WTC11 (cell line): ENCODE data around the gene GGTLC2.

ENCODE experiments used
- AFF4 ChIP-seq: sonication (generic); formaldehyde crosslinking; IDR thresholded peaks from 2 replicates; pipeline ENCODE4 v1.8.1; 2023; ENCODE audit warnings: mild to moderate bottlenecking, missing genetic modification reagents, borderline replicate concordance
- CTCF ChIP-seq: fragments of 200-600 bp; IDR thresholded peaks from 2 replicates; pipeline ENCODE4 v1.8.0; 2022; ENCODE audit warnings: antibody characterized with exemption
- GABPB1 ChIP-seq: sonication (generic); formaldehyde crosslinking; IDR thresholded peaks from 2 replicates; pipeline ENCODE4 v1.8.1; 2023; ENCODE audit warnings: mild to moderate bottlenecking, missing genetic modification reagents
- JUN ChIP-seq: sonication (generic); formaldehyde crosslinking; IDR thresholded peaks from 2 replicates; pipeline ENCODE4 v1.8.0; 2023; ENCODE audit warnings: mild to moderate bottlenecking, missing genetic modification reagents
- MAX ChIP-seq: sonication (generic); formaldehyde crosslinking; IDR thresholded peaks from 2 replicates; pipeline ENCODE4 v1.8.0; 2022; ENCODE audit warnings: mild to moderate bottlenecking, missing genetic modification reagents
- NR3C1 ChIP-seq: sonication (generic); formaldehyde crosslinking; conservative IDR thresholded peaks from 2 replicates; pipeline ENCODE4 v1.8.1; 2023; ENCODE audit warnings: low read depth, mild to moderate bottlenecking, missing genetic modification reagents
- PRDM15 ChIP-seq: sonication (generic); formaldehyde crosslinking; IDR thresholded peaks from 2 replicates; pipeline ENCODE4 v1.8.0; 2022; ENCODE audit warnings: missing genetic modification reagents

GRCh38 chr22:22682196-22682595 is 37.8 kb downstream of the GGTLC2 start:
- no peak for TF ChIP-seq CTCF
- TF ChIP-seq NR3C1 (CRISPR knock-in tag), result no peak
- no peak for TF ChIP-seq AFF4 (CRISPR knock-in tag)
- no peak for TF ChIP-seq GABPB1 (CRISPR knock-in tag)
- no peak for TF ChIP-seq PRDM15
- TF ChIP-seq MAX (CRISPR knock-in tag), result no peak
- TF ChIP-seq JUN (CRISPR knock-in tag), result no peak
